ENCODE measurements around the gene DAO. TPM values are rescaled to one million over a fixed set of nuclear protein-coding genes. Genes with fewer than 3 reads are reported as not detected.

The DAO gene
- total RNA-seq, 2 experiments from 2014 or later, result not detected

DNA sequence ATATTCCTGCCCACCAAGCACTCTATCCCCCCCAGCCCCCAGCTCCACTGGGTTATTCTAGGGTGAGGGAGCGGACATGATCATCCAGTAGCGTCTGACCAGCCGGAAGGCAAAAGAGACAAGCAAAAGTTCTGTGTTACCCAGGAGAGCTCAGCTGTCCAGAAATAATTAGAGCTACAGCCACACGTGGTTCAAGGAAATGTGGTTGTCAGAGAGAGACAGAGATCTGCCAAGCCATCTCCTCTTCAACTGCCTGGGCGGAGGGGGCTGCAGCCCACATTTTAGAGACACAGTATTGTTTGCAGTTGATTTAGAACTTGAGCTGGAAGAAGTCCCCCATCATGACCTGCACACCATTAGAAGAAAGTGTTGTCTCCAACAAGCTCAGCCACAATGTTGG is 30.4 kb downstream of the DAO start:
- DNase-seq (ENCODE audit: low spot score), result no peak
- no peak overlapping the region for H3K4me2 ChIP-seq (ENCODE audit: low read length)
- no peaks in the 10 kb centered on the region for H3K9me3 ChIP-seq (ENCODE audit: low read length)
- POLR2A ChIA-PET, result interaction anchor here (0.5 to 1.7 kb wide), 3 partner anchors 19 to 65 kb away, joined by 3 to 7 read pairs (median 4); no protein-coding TSS in a partner anchor
- no peaks in the 10 kb centered on the region for H3K9me2 ChIP-seq (ENCODE audit: insufficient read depth, low read length)
- no peak overlapping the region for H2AFZ ChIP-seq (ENCODE audit: low read length)
- no peaks in the 10 kb centered on the region for H3K36me3 ChIP-seq (ENCODE audit: insufficient read depth, low read length)
- H3K27ac ChIP-seq (ENCODE audit: low read depth, low read length, poor library complexity, severe bottlenecking), result no peak overlapping the region
- H4K20me1 ChIP-seq (ENCODE audit: insufficient read depth, low read length), result no peaks in the 10 kb centered on the region
- no peaks in the 10 kb centered on the region for H3K79me2 ChIP-seq (ENCODE audit: insufficient read depth, low read depth, low read length)
- BruUV-seq (replicated peaks), result no TSS peak
- H3K4me1 ChIP-seq (ENCODE audit: insufficient read depth, low read length, poor library complexity, severe bottlenecking), result no peaks in the 10 kb centered on the region
- TF ChIP-seq CTCF (conservative IDR thresholded peaks at IDR 0.05; ENCODE audit: low read length), result no peak
- TF ChIP-seq EZH2phosphoT487 (IDR thresholded peaks at IDR 0.05; ENCODE audit: borderline replicate concordance, low read depth, low read length), result no peak
- no peak overlapping the region for H3K4me3 ChIP-seq (ENCODE audit: low read depth, low read length, poor library complexity, severe bottlenecking)
- intact Hi-C loops (cut with micrococcal nuclease; ENCODE audit: unreplicated experiment), result no loop called here
- CTCF ChIA-PET (ENCODE audit: unreplicated experiment), result no interaction called here

GRCh38 chr12:108911915-108912314 is 32.0 kb downstream of the DAO start:
- no peak overlapping the region for H2AFZ ChIP-seq (ENCODE audit: low read length)
- no peak overlapping the region for H3K4me2 ChIP-seq (ENCODE audit: low read length)
- H3K79me2 ChIP-seq (ENCODE audit: insufficient read depth, low read depth, low read length), result no peaks in the 10 kb centered on the region
- BruUV-seq (replicated peaks), result no TSS peak
- ChIA-PET CTCF (ENCODE audit: unreplicated experiment) (no interaction called here), POLR2A (no interaction called here)
- no peak overlapping the region for H3K4me3 ChIP-seq (ENCODE audit: low read depth, low read length, poor library complexity, severe bottlenecking)
- H4K20me1 ChIP-seq (ENCODE audit: insufficient read depth, low read length), result no peaks in the 10 kb centered on the region
- H3K36me3 ChIP-seq (ENCODE audit: insufficient read depth, low read length), result no peaks in the 10 kb centered on the region
- no peak for TF ChIP-seq CTCF (conservative IDR thresholded peaks at IDR 0.05; ENCODE audit: low read length)
- TF ChIP-seq EZH2phosphoT487 (IDR thresholded peaks at IDR 0.05; ENCODE audit: borderline replicate concordance, low read depth, low read length), result no peak
- no peaks in the 10 kb centered on the region for H3K9me3 ChIP-seq (ENCODE audit: low read length)
- no peaks in the 10 kb centered on the region for H3K9me2 ChIP-seq (ENCODE audit: insufficient read depth, low read length)
- no peak for DNase-seq (ENCODE audit: low spot score)
- H3K4me1 ChIP-seq (ENCODE audit: insufficient read depth, low read length, poor library complexity, severe bottlenecking), result no peaks in the 10 kb centered on the region
- H3K27ac ChIP-seq (ENCODE audit: low read depth, low read length, poor library complexity, severe bottlenecking), result no peak overlapping the region
- intact Hi-C loops (cut with micrococcal nuclease; ENCODE audit: unreplicated experiment), result no loop called here

- no peaks in the 10 kb centered on the region for H3K36me3 ChIP-seq (ENCODE audit: insufficient read depth, low read length)
- TF ChIP-seq CTCF (conservative IDR thresholded peaks at IDR 0.05; ENCODE audit: low read length) (no peak), EZH2phosphoT487 (IDR thresholded peaks at IDR 0.05; ENCODE audit: borderline replicate concordance, low read depth, low read length) (no peak)
- no peaks in the 10 kb centered on the region for H3K9me2 ChIP-seq (ENCODE audit: insufficient read depth, low read length)
- DNase-seq (ENCODE audit: low spot score), result no peak
- H2AFZ ChIP-seq (ENCODE audit: low read length), result no peak overlapping the region
- ChIA-PET POLR2A (no interaction called here), CTCF (ENCODE audit: unreplicated experiment) (no interaction called here)
- intact Hi-C loops (cut with micrococcal nuclease; ENCODE audit: unreplicated experiment), result no loop called here
- no peak overlapping the region for H3K4me3 ChIP-seq (ENCODE audit: low read depth, low read length, poor library complexity, severe bottlenecking)
- no peak overlapping the region for H3K4me2 ChIP-seq (ENCODE audit: low read length)
- no peaks in the 10 kb centered on the region for H3K9me3 ChIP-seq (ENCODE audit: low read length)
- H3K4me1 ChIP-seq (ENCODE audit: insufficient read depth, low read length, poor library complexity, severe bottlenecking), result no peaks in the 10 kb centered on the region
- no TSS peak for BruUV-seq (replicated peaks)
- no peaks in the 10 kb centered on the region for H4K20me1 ChIP-seq (ENCODE audit: insufficient read depth, low read length)
- H3K79me2 ChIP-seq (ENCODE audit: insufficient read depth, low read depth, low read length), result no peaks in the 10 kb centered on the region
- no peak overlapping the region for H3K27ac ChIP-seq (ENCODE audit: low read depth, low read length, poor library complexity, severe bottlenecking)
Measured at GRCh38 chr12:108912361-108912760, 32.5 kb downstream of the DAO start.
